Measurements from ENCODE around the gene HTR4. TPM values are rescaled to one million over a fixed set of nuclear protein-coding genes. Genes with fewer than 3 reads are reported as not detected.

Gene HTR4
- total and polyA plus RNA-seq, 5 donors from 2014 or later: not detected

DNA sequence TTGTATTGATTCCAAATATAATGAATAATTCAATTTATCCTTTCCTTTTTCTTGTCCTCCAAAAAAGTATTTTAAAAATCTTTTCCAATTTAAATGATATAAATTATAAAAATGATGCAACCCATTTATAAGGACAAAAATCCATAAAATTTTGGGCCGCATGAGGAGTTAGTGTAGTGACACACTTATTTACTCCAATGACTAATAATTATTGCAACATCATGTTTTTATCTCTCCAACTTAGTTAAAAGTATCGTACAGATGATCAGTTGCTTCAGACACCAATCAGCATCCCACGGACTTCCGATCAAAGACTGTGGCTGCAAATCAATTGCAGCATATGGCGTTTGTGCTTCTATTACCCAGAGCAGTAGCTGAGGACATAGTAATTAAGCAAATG lies 58.6 kb downstream of the HTR4 start:
- Mint-ChIP-seq H3K4me1 (no peaks in the 10 kb centered on the region), H3K27me3 (no peaks in the 10 kb centered on the region), H3K9me3 (peaks cover 0 to 8% (median 4%) of the 10 kb centered on the region in 7 donors), H3K4me3 (no peak overlapping the region), H3K36me3 (no peaks in the 10 kb centered on the region), H3K27ac (no peak overlapping the region)
- Histone ChIP-seq H3K27ac (ENCODE audit: insufficient read depth, low read length, poor library complexity, severe bottlenecking) (no peak overlapping the region), H3K36me3 (ENCODE audit: control insufficient read depth, insufficient read depth, low read length) (no peaks in the 10 kb centered on the region), H3K27me3 (ENCODE audit: control insufficient read depth, insufficient read depth, low read length) (no peaks in the 10 kb centered on the region), H3K4me1 (ENCODE audit: control insufficient read depth, insufficient read depth, low read length, poor library complexity, severe bottlenecking) (no peaks in the 10 kb centered on the region), H3K4me3 (ENCODE audit: low read depth, low read length) (no peak overlapping the region), H3K9me3 (ENCODE audit: control insufficient read depth in 2 of 2, low read length in 2 of 2) (no peaks in the 10 kb centered on the region)
- DNase-seq (no peak), ATAC-seq (ENCODE audit: low read depth in 2 of 2) (no peak)

DNA sequence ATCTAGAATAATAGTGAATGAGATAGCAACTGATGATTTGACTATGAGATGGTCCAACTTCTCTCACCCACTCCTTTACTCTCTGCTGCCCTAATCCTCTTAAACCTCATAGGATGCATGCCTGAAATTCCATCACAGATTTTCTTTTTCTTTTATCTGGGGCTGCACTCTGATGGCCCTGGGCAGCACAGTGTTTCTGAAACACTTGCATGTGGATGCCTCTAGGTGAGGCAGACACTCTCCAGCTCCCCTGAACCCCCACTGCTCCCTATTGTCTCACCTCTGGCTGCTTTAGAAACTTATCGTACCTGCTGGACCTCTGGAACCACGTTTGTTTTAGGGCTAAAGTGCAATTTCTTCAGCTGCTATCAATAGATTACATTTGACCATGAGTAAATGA lies 67.5 kb downstream of the HTR4 start:
- no peak overlapping the region for H3K4me3 Mint-ChIP-seq
- Histone ChIP-seq H3K4me1 (ENCODE audit: control insufficient read depth, insufficient read depth, low read length, poor library complexity, severe bottlenecking) (no peaks in the 10 kb centered on the region), H3K4me3 (ENCODE audit: low read depth, low read length) (no peak overlapping the region), H3K36me3 (ENCODE audit: control insufficient read depth, insufficient read depth, low read length) (no peaks in the 10 kb centered on the region), H3K27me3 (ENCODE audit: control insufficient read depth, insufficient read depth, low read length) (no peaks in the 10 kb centered on the region), H3K9me3 (ENCODE audit: control insufficient read depth in 2 of 2, low read length in 2 of 2) (no peaks in the 10 kb centered on the region), H3K27ac (ENCODE audit: insufficient read depth, low read length, poor library complexity, severe bottlenecking) (no peak overlapping the region)
- ATAC-seq (ENCODE audit: low read depth in 2 of 2) (no peak), DNase-seq (no peak)
- H3K27ac Mint-ChIP-seq: no peak overlapping the region
- no peaks in the 10 kb centered on the region for H3K36me3 Mint-ChIP-seq
- H3K27me3 Mint-ChIP-seq: peaks cover 4% of the 10 kb centered on the region
- H3K4me1 Mint-ChIP-seq: no peaks in the 10 kb centered on the region
- H3K9me3 Mint-ChIP-seq: no peaks in the 10 kb centered on the region

GRCh38 chr5:148585988-148586387 lies 68.3 kb downstream of the HTR4 start:
- Histone ChIP-seq H3K27ac (ENCODE audit: insufficient read depth, low read length, poor library complexity, severe bottlenecking) (no peak overlapping the region), H3K4me1 (ENCODE audit: control insufficient read depth, insufficient read depth, low read length, poor library complexity, severe bottlenecking) (no peaks in the 10 kb centered on the region), H3K27me3 (ENCODE audit: control insufficient read depth, insufficient read depth, low read length) (no peaks in the 10 kb centered on the region), H3K36me3 (ENCODE audit: control insufficient read depth, insufficient read depth, low read length) (no peaks in the 10 kb centered on the region), H3K4me3 (ENCODE audit: low read depth, low read length) (no peak overlapping the region), H3K9me3 (ENCODE audit: control insufficient read depth in 2 of 2, low read length in 2 of 2) (no peaks in the 10 kb centered on the region)
- Mint-ChIP-seq H3K4me1 (no peaks in the 10 kb centered on the region), H3K36me3 (no peaks in the 10 kb centered on the region), H3K4me3 (no peak overlapping the region), H3K27ac (no peak overlapping the region), H3K9me3 (peaks cover 0 to 2% (median 0%) of the 10 kb centered on the region in 7 donors), H3K27me3 (peaks cover 4% of the 10 kb centered on the region)
- no peak for DNase-seq
- ATAC-seq (ENCODE audit: low read depth in 2 of 2): no peak

DNA sequence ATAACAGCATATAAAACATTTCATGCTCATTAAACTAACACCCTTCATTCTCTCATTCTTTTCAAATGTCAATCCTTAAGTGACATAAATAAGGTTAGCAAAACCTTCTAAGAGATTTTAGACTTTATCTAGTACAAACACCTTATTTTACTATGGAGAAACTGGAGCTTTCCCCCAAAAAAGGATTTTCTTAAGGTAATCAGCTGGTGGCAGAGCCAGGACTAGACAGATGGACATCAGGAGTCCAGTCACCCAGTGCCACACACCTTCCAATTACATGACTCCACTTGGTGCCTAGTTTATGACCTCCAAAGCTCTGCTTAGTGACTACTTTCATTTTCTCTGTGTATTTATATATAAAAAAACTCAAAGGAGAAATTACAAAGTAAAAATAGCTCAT lies 70.2 kb downstream of the HTR4 start:
- no peaks in the 10 kb centered on the region for H3K36me3 ChIP-seq (ENCODE audit: control insufficient read depth, insufficient read depth, low read length)
- no peak overlapping the region for H3K4me3 ChIP-seq (ENCODE audit: low read depth, low read length)
- no peaks in the 10 kb centered on the region for H3K27me3 ChIP-seq (ENCODE audit: control insufficient read depth, insufficient read depth, low read length)
- Mint-ChIP-seq H3K27ac (no peak overlapping the region), H3K36me3 (no peaks in the 10 kb centered on the region), H3K4me3 (no peak overlapping the region), H3K27me3 (peaks cover 4% of the 10 kb centered on the region), H3K4me1 (no peaks in the 10 kb centered on the region), H3K9me3 (peaks cover 0 to 2% (median 0%) of the 10 kb centered on the region in 7 donors)
- no peak overlapping the region for H3K27ac ChIP-seq (ENCODE audit: insufficient read depth, low read length, poor library complexity, severe bottlenecking)
- DNase-seq (no peak), ATAC-seq (ENCODE audit: low read depth in 2 of 2) (no peak)
- H3K4me1 ChIP-seq (ENCODE audit: control insufficient read depth, insufficient read depth, low read length, poor library complexity, severe bottlenecking): no peaks in the 10 kb centered on the region
- H3K9me3 ChIP-seq (ENCODE audit: control insufficient read depth in 2 of 2, low read length in 2 of 2): no peaks in the 10 kb centered on the region

DNA sequence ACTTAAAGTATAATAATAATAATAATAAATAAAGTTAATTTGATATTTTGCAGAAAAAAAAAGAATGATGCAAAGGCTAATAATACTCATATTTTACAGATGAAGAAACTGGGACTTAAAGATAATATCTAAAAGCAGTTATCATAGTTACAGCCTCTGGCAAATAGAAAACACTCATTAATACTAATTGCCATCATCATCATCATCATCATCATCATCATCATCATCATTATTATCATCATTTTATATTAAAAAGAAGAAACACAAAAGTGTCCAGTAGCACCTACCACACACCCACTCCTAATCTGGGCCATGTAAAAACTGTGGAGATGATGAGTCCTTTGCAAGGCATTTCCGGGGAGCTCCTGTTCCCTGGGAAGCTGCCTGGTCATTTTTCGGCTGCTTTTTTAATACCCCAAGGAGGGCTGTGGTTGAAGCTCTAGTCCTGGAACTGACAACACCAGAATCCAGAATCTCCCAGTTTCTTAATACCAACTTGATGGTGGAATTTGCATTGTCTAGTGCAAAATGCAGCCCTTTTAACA lies 70.8 kb downstream of the HTR4 start:
- H3K27me3 Mint-ChIP-seq: peaks cover 4% of the 10 kb centered on the region
- H3K4me3 ChIP-seq (ENCODE audit: low read depth, low read length): no peak overlapping the region
- H3K9me3 Mint-ChIP-seq: peaks cover 0 to 2% (median 0%) of the 10 kb centered on the region in 7 donors
- DNase-seq: no peak
- no peak for ATAC-seq (ENCODE audit: low read depth in 2 of 2)
- H3K4me1 Mint-ChIP-seq: no peaks in the 10 kb centered on the region
- H3K27ac ChIP-seq (ENCODE audit: insufficient read depth, low read length, poor library complexity, severe bottlenecking): no peak overlapping the region
- no peaks in the 10 kb centered on the region for H3K4me1 ChIP-seq (ENCODE audit: control insufficient read depth, insufficient read depth, low read length, poor library complexity, severe bottlenecking)
- no peak overlapping the region for H3K27ac Mint-ChIP-seq
- H3K4me3 Mint-ChIP-seq: no peak overlapping the region
- H3K27me3 ChIP-seq (ENCODE audit: control insufficient read depth, insufficient read depth, low read length): no peaks in the 10 kb centered on the region
- H3K36me3 ChIP-seq (ENCODE audit: control insufficient read depth, insufficient read depth, low read length): no peaks in the 10 kb centered on the region
- H3K36me3 Mint-ChIP-seq: no peaks in the 10 kb centered on the region
- no peaks in the 10 kb centered on the region for H3K9me3 ChIP-seq (ENCODE audit: control insufficient read depth in 2 of 2, low read length in 2 of 2)

GRCh38 chr5:148574167-148574566 lies 80.2 kb downstream of the HTR4 start:
- Mint-ChIP-seq H3K4me3 (no peak overlapping the region), H3K36me3 (no peaks in the 10 kb centered on the region), H3K27ac (no peak overlapping the region), H3K27me3 (no peaks in the 10 kb centered on the region), H3K9me3 (peaks cover 0 to 5% (median 0%) of the 10 kb centered on the region in 7 donors), H3K4me1 (no peaks in the 10 kb centered on the region)
- Histone ChIP-seq H3K4me1 (ENCODE audit: control insufficient read depth, insufficient read depth, low read length, poor library complexity, severe bottlenecking) (no peaks in the 10 kb centered on the region), H3K27ac (ENCODE audit: insufficient read depth, low read length, poor library complexity, severe bottlenecking) (no peak overlapping the region), H3K27me3 (ENCODE audit: control insufficient read depth, insufficient read depth, low read length) (no peaks in the 10 kb centered on the region), H3K36me3 (ENCODE audit: control insufficient read depth, insufficient read depth, low read length) (no peaks in the 10 kb centered on the region), H3K4me3 (ENCODE audit: low read depth, low read length) (no peak overlapping the region), H3K9me3 (ENCODE audit: control insufficient read depth in 2 of 2, low read length in 2 of 2) (no peaks in the 10 kb centered on the region)
- no peak for DNase-seq
- ATAC-seq (ENCODE audit: low read depth in 2 of 2): no peak

- Histone ChIP-seq H3K4me1 (ENCODE audit: control insufficient read depth, insufficient read depth, low read length, poor library complexity, severe bottlenecking) (no peaks in the 10 kb centered on the region), H3K4me3 (ENCODE audit: low read depth, low read length) (no peak overlapping the region), H3K9me3 (ENCODE audit: control insufficient read depth in 2 of 2, low read length in 2 of 2) (no peaks in the 10 kb centered on the region), H3K27me3 (ENCODE audit: control insufficient read depth, insufficient read depth, low read length) (no peaks in the 10 kb centered on the region), H3K36me3 (ENCODE audit: control insufficient read depth, insufficient read depth, low read length) (no peaks in the 10 kb centered on the region), H3K27ac (ENCODE audit: insufficient read depth, low read length, poor library complexity, severe bottlenecking) (no peak overlapping the region)
- Mint-ChIP-seq H3K4me3 (no peak overlapping the region), H3K9me3 (peaks cover 0 to 5% (median 0%) of the 10 kb centered on the region in 7 donors), H3K36me3 (no peaks in the 10 kb centered on the region), H3K27me3 (no peaks in the 10 kb centered on the region), H3K27ac (no peak overlapping the region), H3K4me1 (no peaks in the 10 kb centered on the region)
- DNase-seq: no peak
- ATAC-seq (ENCODE audit: low read depth in 2 of 2): no peak
Observed at GRCh38 chr5:148573374-148573773, 81.0 kb downstream of the HTR4 start.

DNA sequence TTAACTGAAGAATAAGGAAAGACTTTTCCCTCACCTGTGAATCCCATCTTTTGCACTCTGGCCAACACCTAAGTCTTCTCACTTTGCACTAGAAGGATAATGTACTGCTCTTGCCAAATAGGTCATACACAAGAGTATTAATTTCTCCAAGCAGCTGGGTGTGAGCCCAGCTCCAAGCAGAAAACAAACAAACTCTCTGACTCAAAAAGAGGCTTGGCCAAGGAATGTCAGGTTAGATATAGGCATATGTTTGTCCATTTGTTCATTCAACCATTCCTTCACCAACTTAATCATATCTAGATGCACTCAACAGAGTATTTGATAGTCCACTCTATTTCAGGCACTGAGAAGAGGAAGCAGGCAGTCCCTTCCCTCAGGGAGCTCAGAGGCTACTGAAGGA lies 84.4 kb downstream of the HTR4 start:
- DNase-seq: no peak
- Mint-ChIP-seq H3K27me3 (peaks cover 4% of the 10 kb centered on the region), H3K4me3 (no peak overlapping the region), H3K36me3 (no peaks in the 10 kb centered on the region), H3K4me1 (no peaks in the 10 kb centered on the region), H3K27ac (no peak overlapping the region), H3K9me3 (no peaks in the 10 kb centered on the region)
- Histone ChIP-seq H3K36me3 (ENCODE audit: control insufficient read depth, insufficient read depth, low read length) (no peaks in the 10 kb centered on the region), H3K27ac (ENCODE audit: insufficient read depth, low read length, poor library complexity, severe bottlenecking) (no peak overlapping the region), H3K9me3 (ENCODE audit: control insufficient read depth in 2 of 2, low read length in 2 of 2) (no peaks in the 10 kb centered on the region), H3K27me3 (ENCODE audit: control insufficient read depth, insufficient read depth, low read length) (no peaks in the 10 kb centered on the region), H3K4me3 (ENCODE audit: low read depth, low read length) (no peak overlapping the region), H3K4me1 (ENCODE audit: control insufficient read depth, insufficient read depth, low read length, poor library complexity, severe bottlenecking) (no peaks in the 10 kb centered on the region)
- no peak for ATAC-seq (ENCODE audit: low read depth in 2 of 2)

All from CD4-positive, CD25-positive, alpha-beta regulatory T cell (primary cell).